Measurements from ENCODE around the gene RNASEH2A. TPM values are rescaled to one million over a fixed set of nuclear protein-coding genes. Genes with fewer than 3 reads are reported as not detected.

RNASEH2A gene
- total RNA-seq, 1 donor from 2014 or later = 10.5 TPM

- no peak for TF ChIP-seq EZH2 (IDR thresholded peaks at IDR 0.05; ENCODE audit: insufficient read depth, low read length)
- TF ChIP-seq CTCF (IDR thresholded peaks at IDR 0.05; ENCODE audit: insufficient read depth, low read depth, low read length) = peak; percentile 31
- Histone ChIP-seq H3K4me2 (ENCODE audit: low read length) (peak overlapping the region; percentile 99), H3K4me1 (ENCODE audit: insufficient read depth, low read length) (no peaks in the 10 kb centered on the region), H3K9me3 (ENCODE audit: insufficient read depth, low read depth, low read length) (no peaks in the 10 kb centered on the region), H3K9ac (ENCODE audit: low read length) (peak overlapping the region; percentile 61), H3K27me3 (ENCODE audit: insufficient read depth, low read length) (no peaks in the 10 kb centered on the region), H4K20me1 (ENCODE audit: insufficient read depth, low read length) (no peaks in the 10 kb centered on the region), H3K36me3 (ENCODE audit: insufficient read depth, low read length) (no peaks in the 10 kb centered on the region), H3K79me2 (ENCODE audit: insufficient read depth, low read length) (no peaks in the 10 kb centered on the region), H3K4me3 (ENCODE audit: insufficient read depth, low read depth, low read length) (peak overlapping the region; percentile 70), H2AFZ (ENCODE audit: low read depth, low read length) (peak overlapping the region; percentile 97), H3K27ac (ENCODE audit: low read depth, low read length) (no peak overlapping the region)
- Mint-ChIP-seq H3K27me3 (ENCODE audit: low read depth, unreplicated experiment) (peaks cover 5% of the 10 kb centered on the region), H3K4me1 (ENCODE audit: low read depth, unreplicated experiment) (no peaks in the 10 kb centered on the region), H3K27ac (ENCODE audit: unreplicated experiment) (no peak overlapping the region), H3K4me3 (ENCODE audit: unreplicated experiment) (no peak overlapping the region), H3K36me3 (ENCODE audit: low read depth, unreplicated experiment) (peaks cover 26% of the 10 kb centered on the region), H3K9me3 (ENCODE audit: unreplicated experiment) (no peaks in the 10 kb centered on the region)
- FAIRE-seq (no peak), DNase-seq (ENCODE audit: low read depth) (peak; percentile 37)
Observed at GRCh38 chr19:12766051-12766521, 40.3 kb upstream of the RNASEH2A start.

- H3K36me3 Mint-ChIP-seq (ENCODE audit: low read depth, unreplicated experiment) = peaks cover 26% of the 10 kb centered on the region
- peak overlapping the region; percentile 72 for H3K4me3 Mint-ChIP-seq (ENCODE audit: unreplicated experiment)
- H3K79me2 ChIP-seq (ENCODE audit: insufficient read depth, low read length) = no peaks in the 10 kb centered on the region
- no peak for TF ChIP-seq CTCF (IDR thresholded peaks at IDR 0.05; ENCODE audit: insufficient read depth, low read depth, low read length)
- TF ChIP-seq EZH2 (IDR thresholded peaks at IDR 0.05; ENCODE audit: insufficient read depth, low read length) = no peak
- no peaks in the 10 kb centered on the region for H3K9me3 ChIP-seq (ENCODE audit: insufficient read depth, low read depth, low read length)
- no peak overlapping the region for H3K4me2 ChIP-seq (ENCODE audit: low read length)
- no peak overlapping the region for H3K9ac ChIP-seq (ENCODE audit: low read length)
- H3K27me3 Mint-ChIP-seq (ENCODE audit: low read depth, unreplicated experiment) = peaks cover 5% of the 10 kb centered on the region
- no peak overlapping the region for H3K27ac ChIP-seq (ENCODE audit: low read depth, low read length)
- H3K27ac Mint-ChIP-seq (ENCODE audit: unreplicated experiment) = peak overlapping the region; percentile 18
- no peaks in the 10 kb centered on the region for H3K9me3 Mint-ChIP-seq (ENCODE audit: unreplicated experiment)
- no peaks in the 10 kb centered on the region for H3K4me1 ChIP-seq (ENCODE audit: insufficient read depth, low read length)
- no peaks in the 10 kb centered on the region for H4K20me1 ChIP-seq (ENCODE audit: insufficient read depth, low read length)
- H3K4me3 ChIP-seq (ENCODE audit: insufficient read depth, low read depth, low read length) = no peak overlapping the region
- H3K36me3 ChIP-seq (ENCODE audit: insufficient read depth, low read length) = no peaks in the 10 kb centered on the region
- no peaks in the 10 kb centered on the region for H3K4me1 Mint-ChIP-seq (ENCODE audit: low read depth, unreplicated experiment)
- H2AFZ ChIP-seq (ENCODE audit: low read depth, low read length) = no peak overlapping the region
- no peak for DNase-seq (ENCODE audit: low read depth)
- H3K27me3 ChIP-seq (ENCODE audit: insufficient read depth, low read length) = no peaks in the 10 kb centered on the region
- no peak for FAIRE-seq
Observed at GRCh38 chr19:12767150-12767549, 39.2 kb upstream of the RNASEH2A start.

GRCh38 chr19:12767666-12768065 lies 38.7 kb upstream of the RNASEH2A start:
- Mint-ChIP-seq H3K9me3 (ENCODE audit: unreplicated experiment) (no peaks in the 10 kb centered on the region), H3K4me1 (ENCODE audit: low read depth, unreplicated experiment) (no peaks in the 10 kb centered on the region), H3K36me3 (ENCODE audit: low read depth, unreplicated experiment) (peaks cover 26% of the 10 kb centered on the region), H3K27ac (ENCODE audit: unreplicated experiment) (no peak overlapping the region), H3K27me3 (ENCODE audit: low read depth, unreplicated experiment) (peaks cover 5% of the 10 kb centered on the region), H3K4me3 (ENCODE audit: unreplicated experiment) (no peak overlapping the region)
- Histone ChIP-seq H3K4me2 (ENCODE audit: low read length) (no peak overlapping the region), H3K9ac (ENCODE audit: low read length) (no peak overlapping the region), H2AFZ (ENCODE audit: low read depth, low read length) (no peak overlapping the region), H3K4me1 (ENCODE audit: insufficient read depth, low read length) (no peaks in the 10 kb centered on the region), H3K9me3 (ENCODE audit: insufficient read depth, low read depth, low read length) (no peaks in the 10 kb centered on the region), H4K20me1 (ENCODE audit: insufficient read depth, low read length) (no peaks in the 10 kb centered on the region), H3K36me3 (ENCODE audit: insufficient read depth, low read length) (no peaks in the 10 kb centered on the region), H3K79me2 (ENCODE audit: insufficient read depth, low read length) (no peaks in the 10 kb centered on the region), H3K27me3 (ENCODE audit: insufficient read depth, low read length) (no peaks in the 10 kb centered on the region), H3K27ac (ENCODE audit: low read depth, low read length) (no peak overlapping the region), H3K4me3 (ENCODE audit: insufficient read depth, low read depth, low read length) (no peak overlapping the region)
- TF ChIP-seq EZH2 (IDR thresholded peaks at IDR 0.05; ENCODE audit: insufficient read depth, low read length) (no peak), CTCF (IDR thresholded peaks at IDR 0.05; ENCODE audit: insufficient read depth, low read depth, low read length) (no peak)
- DNase-seq (ENCODE audit: low read depth) (no peak), FAIRE-seq (no peak)

Measured in astrocyte (in vitro differentiated cells and primary cell).